ENCODE results near the gene MYPN. TPM values are rescaled to one million over a fixed set of nuclear protein-coding genes. Genes with fewer than 3 reads are reported as not detected.

The MYPN gene
- total RNA-seq, 1 experiment from 2014 or later = not detected

DNA sequence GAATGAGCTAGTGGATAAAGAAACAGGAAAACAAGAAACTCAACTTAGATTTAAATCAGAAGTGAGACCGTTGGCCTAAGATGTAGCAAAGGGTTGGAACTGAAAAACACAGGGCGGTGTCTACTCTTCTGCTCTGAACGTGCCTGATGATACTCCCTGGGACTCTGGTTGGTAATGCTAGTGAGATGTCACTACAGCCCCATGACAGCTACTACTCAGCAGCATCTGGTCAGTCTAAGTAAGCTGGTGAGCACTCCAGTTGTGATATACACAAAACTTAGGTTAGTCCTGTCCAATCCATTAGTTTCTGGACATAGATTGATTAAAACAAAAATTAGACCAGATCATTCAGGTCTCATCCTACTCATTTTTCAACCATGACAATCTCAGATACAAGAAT, 15.4 kb downstream of the MYPN start:
- Histone ChIP-seq H3K4me1 (peaks cover 22% of the 10 kb centered on the region), H3K36me3 (ENCODE audit: control insufficient read depth, insufficient read depth, low read length) (no peaks in the 10 kb centered on the region), H3K9me3 (no peaks in the 10 kb centered on the region), H3K4me3 (ENCODE audit: low read depth, low read length) (no peak overlapping the region), H3K27me3 (replicated peaks; ENCODE audit: control insufficient read depth, insufficient read depth, low read length) (no peaks in the 10 kb centered on the region)
- DNase-seq = no peak
- Mint-ChIP-seq H3K36me3 (ENCODE audit: insufficient read depth, unreplicated experiment) (no peaks in the 10 kb centered on the region), H3K9me3 (ENCODE audit: unreplicated experiment) (no peaks in the 10 kb centered on the region), H3K27ac (ENCODE audit: unreplicated experiment) (no peak overlapping the region), H3K27me3 (ENCODE audit: insufficient read depth, unreplicated experiment) (no peaks in the 10 kb centered on the region), H3K4me3 (ENCODE audit: unreplicated experiment) (no peak overlapping the region), H3K4me1 (ENCODE audit: low read depth, unreplicated experiment) (peaks cover 13% of the 10 kb centered on the region)
- BruUV-seq (replicated peaks) = no TSS peak
- ChIA-PET CTCF (interaction anchor here (1.0 kb wide), 1 partner anchor 269 kb away, joined by 4 read pairs; no protein-coding TSS in a partner anchor), POLR2A (no interaction called here)
- TF ChIP-seq CTCF (IDR thresholded peaks at IDR 0.05; ENCODE audit: insufficient read depth in 1 of 2, low read depth in 1 of 2, low read length in 1 of 2, severe bottlenecking in 1 of 2, unreplicated experiment in 1 of 2) = no peak
- intact Hi-C loops (cut with micrococcal nuclease; ENCODE audit: unreplicated experiment) = no loop called here

- intact Hi-C loops (cut with micrococcal nuclease; ENCODE audit: unreplicated experiment) = loop anchor here (1.0 kb wide), 1 partner anchor 19 kb away; no protein-coding TSS in a partner anchor
- POLR2A ChIA-PET = interaction anchor here (0.9 kb wide), 1 partner anchor 105 kb away, joined by 4 read pairs; no protein-coding TSS in a partner anchor
- Histone ChIP-seq H3K9me3 (no peaks in the 10 kb centered on the region), H3K27me3 (replicated peaks; ENCODE audit: control insufficient read depth, insufficient read depth, low read length) (no peaks in the 10 kb centered on the region), H3K36me3 (ENCODE audit: control insufficient read depth, insufficient read depth, low read length) (no peaks in the 10 kb centered on the region), H3K4me3 (ENCODE audit: low read depth, low read length) (no peak overlapping the region), H3K4me1 (peaks cover 22% of the 10 kb centered on the region)
- no peaks in the 10 kb centered on the region for H3K27me3 Mint-ChIP-seq (ENCODE audit: insufficient read depth, unreplicated experiment)
- H3K36me3 Mint-ChIP-seq (ENCODE audit: insufficient read depth, unreplicated experiment) = no peaks in the 10 kb centered on the region
- H3K4me3 Mint-ChIP-seq (ENCODE audit: unreplicated experiment) = no peak overlapping the region
- no peak for TF ChIP-seq CTCF (IDR thresholded peaks at IDR 0.05; ENCODE audit: insufficient read depth in 1 of 2, low read depth in 1 of 2, low read length in 1 of 2, severe bottlenecking in 1 of 2, unreplicated experiment in 1 of 2)
- CTCF ChIA-PET = interaction anchor here (0.6 to 1.0 kb wide), 5 partner anchors 29 to 270 kb away, joined by 3 to 4 read pairs (median 3); no protein-coding TSS in a partner anchor
- H3K9me3 Mint-ChIP-seq (ENCODE audit: unreplicated experiment) = no peaks in the 10 kb centered on the region
- peaks cover 13% of the 10 kb centered on the region for H3K4me1 Mint-ChIP-seq (ENCODE audit: low read depth, unreplicated experiment)
- no TSS peak for BruUV-seq (replicated peaks)
- DNase-seq = peak; percentile 78 to 86
- H3K27ac Mint-ChIP-seq (ENCODE audit: unreplicated experiment) = no peak overlapping the region
Measured at GRCh38 chr10:68125772-68126171, 16.5 kb downstream of the MYPN start.

DNA sequence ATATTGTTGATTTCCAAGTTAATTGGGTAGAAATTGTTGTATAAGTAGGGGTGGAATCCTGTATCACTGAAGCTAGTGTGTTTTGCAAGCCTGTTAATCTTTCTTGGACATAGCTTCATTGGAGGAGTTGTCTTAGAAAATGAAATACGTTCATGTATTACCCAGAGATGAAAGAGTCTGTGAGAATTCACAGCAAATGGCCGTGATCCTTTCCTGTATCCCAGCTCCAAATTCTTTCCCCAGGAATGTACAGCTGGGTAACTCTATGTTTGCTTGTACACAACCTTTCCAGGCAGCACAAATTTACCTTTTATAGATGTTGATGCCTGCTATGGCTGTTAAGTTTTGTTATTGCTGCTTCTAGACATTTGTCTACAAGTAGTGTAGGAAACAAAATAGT, 18.7 kb downstream of the MYPN start:
- Mint-ChIP-seq H3K9me3 (ENCODE audit: unreplicated experiment) (no peaks in the 10 kb centered on the region), H3K4me3 (ENCODE audit: unreplicated experiment) (no peak overlapping the region), H3K27ac (ENCODE audit: unreplicated experiment) (no peak overlapping the region), H3K27me3 (ENCODE audit: insufficient read depth, unreplicated experiment) (no peaks in the 10 kb centered on the region), H3K36me3 (ENCODE audit: insufficient read depth, unreplicated experiment) (no peaks in the 10 kb centered on the region), H3K4me1 (ENCODE audit: low read depth, unreplicated experiment) (peaks cover 13% of the 10 kb centered on the region)
- BruUV-seq (replicated peaks) = no TSS peak
- Histone ChIP-seq H3K27me3 (replicated peaks; ENCODE audit: control insufficient read depth, insufficient read depth, low read length) (no peaks in the 10 kb centered on the region), H3K36me3 (ENCODE audit: control insufficient read depth, insufficient read depth, low read length) (no peaks in the 10 kb centered on the region), H3K4me1 (peaks cover 22% of the 10 kb centered on the region), H3K9me3 (no peaks in the 10 kb centered on the region), H3K4me3 (ENCODE audit: low read depth, low read length) (no peak overlapping the region)
- CTCF ChIA-PET = no interaction called here
- no peak for TF ChIP-seq CTCF (IDR thresholded peaks at IDR 0.05; ENCODE audit: insufficient read depth in 1 of 2, low read depth in 1 of 2, low read length in 1 of 2, severe bottlenecking in 1 of 2, unreplicated experiment in 1 of 2)
- intact Hi-C loops (cut with micrococcal nuclease; ENCODE audit: unreplicated experiment) = no loop called here
- no peak for DNase-seq
- POLR2A ChIA-PET = no interaction called here
